ENCODE results near the gene ITPK1. TPM values are rescaled to one million over a fixed set of nuclear protein-coding genes. Genes with fewer than 3 reads are reported as not detected.

The ITPK1 gene
- total RNA-seq, 1 donor from 2014 or later, result 66.9 TPM

DNA sequence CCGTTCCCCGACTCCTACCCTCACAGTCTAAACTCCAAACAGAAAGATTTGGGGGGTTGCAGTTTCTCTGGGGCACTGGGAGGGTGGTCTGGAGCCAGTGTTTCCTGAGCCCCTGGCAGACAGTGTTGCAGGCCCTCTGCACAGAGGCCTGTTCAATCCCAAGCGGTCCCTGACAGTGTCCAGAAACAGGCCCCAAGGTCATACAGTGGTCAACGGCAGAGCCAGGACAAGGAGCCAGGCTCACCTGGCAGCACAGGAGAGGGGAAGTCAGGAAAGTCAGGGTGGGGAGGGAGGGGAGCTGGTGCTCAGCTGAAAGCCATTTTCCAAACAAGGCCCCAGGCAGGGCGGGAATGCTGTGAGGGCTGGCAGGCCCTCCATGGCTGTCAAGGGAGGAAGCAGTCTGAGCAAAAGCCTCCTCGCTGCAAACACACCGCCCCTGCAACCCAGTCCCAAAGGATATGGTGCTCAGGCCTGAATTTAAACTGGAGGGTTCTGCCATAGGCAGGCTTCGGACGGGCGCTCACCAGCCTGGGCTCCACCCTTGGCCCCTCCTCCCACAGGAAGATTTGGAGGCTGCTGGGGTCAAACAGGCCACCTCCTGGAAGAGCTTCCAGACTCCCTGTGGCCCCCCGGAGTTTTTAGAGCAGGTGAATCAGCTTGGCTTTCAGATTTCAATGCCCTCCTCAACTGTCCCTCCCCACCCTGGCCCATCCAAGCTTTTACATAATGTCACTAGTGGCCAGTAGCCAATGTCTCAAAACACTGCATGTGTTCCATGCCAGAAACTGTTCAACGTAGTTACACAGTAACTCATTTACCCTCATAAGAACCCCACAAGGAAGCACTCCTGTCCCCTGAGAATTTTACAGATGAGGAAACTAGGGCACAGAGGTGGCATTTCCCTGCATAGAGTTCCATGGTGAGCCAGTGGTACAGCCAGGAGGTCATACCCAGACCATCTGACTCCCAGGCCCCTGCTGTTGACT lies 151.3 kb downstream of the ITPK1 start:
- no peaks in the 10 kb centered on the region for H3K27me3 Mint-ChIP-seq (ENCODE audit: low read depth)
- H3K9me3 Mint-ChIP-seq, result peaks cover 4% of the 10 kb centered on the region
- no peak overlapping the region for H3K4me3 Mint-ChIP-seq (ENCODE audit: low read depth)
- DNase-seq (ENCODE audit: low spot score), result no peak
- no peaks in the 10 kb centered on the region for H3K4me1 Mint-ChIP-seq (ENCODE audit: low read depth)
- intact Hi-C loops (cut with micrococcal nuclease), result no loop called here
- no peak overlapping the region for H3K27ac Mint-ChIP-seq
- H3K36me3 Mint-ChIP-seq (ENCODE audit: low read depth), result peaks cover 3% of the 10 kb centered on the region

DNA sequence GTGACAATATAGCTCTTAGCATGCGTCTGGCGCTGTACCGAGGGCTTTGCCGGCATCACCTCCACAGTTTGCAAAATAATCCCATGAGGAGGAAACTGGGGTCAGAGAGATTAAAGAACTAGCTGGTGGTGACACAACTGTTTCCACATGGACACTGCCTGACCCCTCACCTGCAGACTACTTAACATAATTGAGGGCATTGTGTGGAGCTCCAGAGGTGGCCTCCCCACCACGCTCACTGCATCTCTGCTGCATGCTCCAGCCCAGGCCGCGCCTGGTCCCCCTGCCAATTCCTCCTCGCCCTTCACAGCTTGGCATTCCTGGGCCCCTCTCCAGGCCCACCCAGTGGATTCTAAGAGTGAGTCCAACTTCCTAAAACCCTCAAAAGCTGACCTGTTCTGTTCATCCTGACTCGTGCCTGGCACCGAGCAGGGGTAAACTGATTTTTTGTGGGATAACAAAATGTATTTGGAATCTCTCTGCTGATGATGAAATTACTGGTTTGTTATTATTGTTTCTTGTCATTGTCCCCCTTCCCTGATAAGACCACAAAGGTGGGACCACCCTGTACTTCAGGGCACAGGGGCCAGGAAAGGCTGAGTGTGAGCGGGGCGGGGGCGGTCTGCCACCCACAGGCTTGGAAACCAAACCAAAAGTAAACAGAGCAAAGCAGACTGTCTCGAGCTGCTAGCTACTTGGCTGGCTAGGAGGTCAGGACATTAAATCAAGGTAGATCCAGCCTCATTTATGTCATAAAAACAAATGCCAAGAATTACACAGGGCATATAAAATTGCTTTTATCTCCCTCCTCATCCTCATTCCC lies 152.2 kb downstream of the ITPK1 start:
- Mint-ChIP-seq H3K4me3 (ENCODE audit: low read depth) (no peak overlapping the region), H3K27ac (no peak overlapping the region), H3K4me1 (ENCODE audit: low read depth) (no peaks in the 10 kb centered on the region), H3K36me3 (ENCODE audit: low read depth) (peaks cover 3% of the 10 kb centered on the region), H3K9me3 (peaks cover 4% of the 10 kb centered on the region), H3K27me3 (ENCODE audit: low read depth) (no peaks in the 10 kb centered on the region)
- no peak for DNase-seq (ENCODE audit: low spot score)
- intact Hi-C loops (cut with micrococcal nuclease), result no loop called here

- Mint-ChIP-seq H3K9me3 (peaks cover 4% of the 10 kb centered on the region), H3K36me3 (ENCODE audit: low read depth) (peaks cover 3% of the 10 kb centered on the region), H3K27me3 (ENCODE audit: low read depth) (no peaks in the 10 kb centered on the region), H3K4me3 (ENCODE audit: low read depth) (no peak overlapping the region), H3K4me1 (ENCODE audit: low read depth) (no peaks in the 10 kb centered on the region), H3K27ac (no peak overlapping the region)
- intact Hi-C loops (cut with micrococcal nuclease), result no loop called here
- DNase-seq (ENCODE audit: low spot score), result no peak
Measured at GRCh38 chr14:92962831-92963095, 153.0 kb downstream of the ITPK1 start.

DNA sequence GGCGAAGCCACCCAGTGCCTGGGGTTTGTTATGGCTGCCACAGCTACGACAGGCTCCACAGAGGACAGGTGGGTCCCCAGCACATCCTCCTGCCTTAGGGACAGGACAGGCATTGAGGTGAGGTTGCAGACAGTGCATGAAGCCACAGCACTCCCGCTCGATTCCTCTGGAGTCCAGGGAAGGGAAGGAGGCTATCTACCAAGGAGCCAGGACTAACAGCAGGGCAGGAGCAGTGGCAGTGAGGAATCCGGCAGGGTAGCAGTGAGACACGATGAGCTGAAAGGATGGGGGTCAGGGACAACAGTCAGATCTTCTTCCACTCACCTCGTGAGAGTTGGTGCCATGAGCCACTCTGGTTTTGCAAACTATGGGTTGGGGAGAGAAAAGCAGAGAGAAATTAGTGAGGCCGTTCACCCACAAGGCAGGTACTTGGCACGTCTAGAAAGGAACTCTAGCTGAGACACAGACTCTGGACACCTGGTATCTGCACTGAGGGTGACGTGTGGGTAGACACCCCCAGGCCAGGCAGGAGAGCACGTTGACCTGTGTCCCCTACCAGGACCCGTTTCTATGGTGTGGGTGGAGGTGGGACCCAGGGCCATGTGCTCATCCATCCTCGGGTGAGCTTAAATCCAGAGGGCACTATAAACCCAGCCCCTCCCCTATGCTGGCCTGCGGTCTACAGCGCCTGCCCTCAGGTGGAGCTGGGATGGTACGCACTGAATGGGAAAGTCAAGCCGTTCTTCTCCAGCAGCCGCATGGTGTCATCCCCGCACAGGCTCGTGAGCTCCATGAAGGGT lies 153.5 kb downstream of the ITPK1 start:
- intact Hi-C loops (cut with micrococcal nuclease), result no loop called here
- no peaks in the 10 kb centered on the region for H3K9me3 Mint-ChIP-seq

DNA sequence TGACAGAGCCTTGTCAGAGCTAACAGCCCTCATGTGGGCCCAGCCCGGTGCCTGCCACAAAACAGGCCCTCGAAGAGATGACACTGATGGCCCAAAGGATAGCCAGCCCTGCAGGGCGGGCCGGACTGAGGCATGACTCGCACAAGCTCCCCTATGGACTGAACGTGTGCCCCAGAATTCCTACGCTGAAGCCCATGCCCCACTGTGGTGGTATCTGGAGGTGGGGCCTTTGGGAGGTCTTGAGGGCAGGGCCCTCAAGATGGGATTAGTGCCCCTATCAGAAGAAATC lies 154.2 kb downstream of the ITPK1 start:
- no peaks in the 10 kb centered on the region for H3K27me3 Mint-ChIP-seq (ENCODE audit: low read depth)
- H3K36me3 Mint-ChIP-seq (ENCODE audit: low read depth), result no peaks in the 10 kb centered on the region
- no peak for DNase-seq (ENCODE audit: low spot score)
- H3K4me3 Mint-ChIP-seq (ENCODE audit: low read depth), result no peak overlapping the region
- no peak overlapping the region for H3K27ac Mint-ChIP-seq
- no peaks in the 10 kb centered on the region for H3K9me3 Mint-ChIP-seq
- no peaks in the 10 kb centered on the region for H3K4me1 Mint-ChIP-seq (ENCODE audit: low read depth)
- intact Hi-C loops (cut with micrococcal nuclease), result no loop called here

More for the DNA sequence above, 153.5 kb downstream of the ITPK1 start:
- Mint-ChIP-seq H3K36me3 (ENCODE audit: low read depth) (no peaks in the 10 kb centered on the region), H3K4me1 (ENCODE audit: low read depth) (no peaks in the 10 kb centered on the region), H3K27me3 (ENCODE audit: low read depth) (no peaks in the 10 kb centered on the region), H3K4me3 (ENCODE audit: low read depth) (no peak overlapping the region), H3K27ac (no peak overlapping the region)
- no peak for DNase-seq (ENCODE audit: low spot score)

DNA sequence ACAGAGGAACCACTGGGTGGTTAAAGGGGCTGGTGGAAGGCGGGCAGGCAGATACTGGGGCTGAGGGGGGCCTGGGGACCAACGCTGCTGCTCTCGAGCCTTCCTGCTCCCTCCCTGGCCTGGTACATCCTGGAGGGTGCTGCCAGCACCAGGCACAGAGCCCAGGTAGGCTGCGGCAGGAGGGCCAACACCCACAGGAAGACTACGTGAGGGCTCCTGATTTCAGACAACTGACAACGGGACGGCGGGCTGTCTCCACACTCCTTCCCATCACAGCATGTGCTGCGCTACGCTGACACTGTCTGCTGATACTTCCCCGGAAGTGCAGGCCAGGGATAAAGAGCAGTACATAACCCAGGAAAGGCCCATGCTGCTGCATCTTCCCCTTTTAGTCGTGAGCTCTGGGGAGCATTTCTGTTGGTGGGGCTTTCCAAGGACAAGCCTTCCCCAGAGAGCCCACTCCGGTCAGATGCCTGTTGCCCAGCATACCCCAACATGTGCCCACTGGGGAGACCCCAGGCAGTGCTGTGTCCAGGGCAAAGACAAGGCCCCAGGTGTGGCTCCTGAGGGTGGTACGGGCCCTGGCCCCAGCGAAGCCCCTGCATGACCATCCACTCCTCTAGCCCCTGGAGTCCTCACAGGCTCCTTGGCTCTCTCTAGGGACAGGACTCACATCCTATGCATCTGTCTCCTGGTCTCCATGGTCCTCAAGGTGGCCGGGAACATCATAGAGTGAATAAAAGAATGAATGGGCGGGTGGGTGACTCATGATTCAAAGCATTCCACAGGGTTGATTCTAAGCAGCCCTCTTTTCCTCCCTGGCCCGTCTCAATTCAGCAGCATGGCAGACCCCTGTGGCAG lies 154.8 kb downstream of the ITPK1 start:
- Mint-ChIP-seq H3K4me3 (ENCODE audit: low read depth) (no peak overlapping the region), H3K27me3 (ENCODE audit: low read depth) (no peaks in the 10 kb centered on the region), H3K36me3 (ENCODE audit: low read depth) (no peaks in the 10 kb centered on the region), H3K9me3 (no peaks in the 10 kb centered on the region), H3K4me1 (ENCODE audit: low read depth) (no peaks in the 10 kb centered on the region), H3K27ac (no peak overlapping the region)
- intact Hi-C loops (cut with micrococcal nuclease), result no loop called here
- no peak for DNase-seq (ENCODE audit: low spot score)

- Mint-ChIP-seq H3K27ac (no peak overlapping the region), H3K27me3 (ENCODE audit: low read depth) (no peaks in the 10 kb centered on the region), H3K4me3 (ENCODE audit: low read depth) (no peak overlapping the region), H3K36me3 (ENCODE audit: low read depth) (no peaks in the 10 kb centered on the region), H3K4me1 (ENCODE audit: low read depth) (no peaks in the 10 kb centered on the region), H3K9me3 (no peaks in the 10 kb centered on the region)
- DNase-seq (ENCODE audit: low spot score), result no peak
- intact Hi-C loops (cut with micrococcal nuclease), result no loop called here
Measured at GRCh38 chr14:92959761-92960680, 155.7 kb downstream of the ITPK1 start.

- intact Hi-C loops (cut with micrococcal nuclease), result no loop called here
- no peaks in the 10 kb centered on the region for H3K27me3 Mint-ChIP-seq (ENCODE audit: low read depth)
- H3K4me1 Mint-ChIP-seq (ENCODE audit: low read depth), result no peaks in the 10 kb centered on the region
- no peaks in the 10 kb centered on the region for H3K36me3 Mint-ChIP-seq (ENCODE audit: low read depth)
- H3K4me3 Mint-ChIP-seq (ENCODE audit: low read depth), result no peak overlapping the region
- no peaks in the 10 kb centered on the region for H3K9me3 Mint-ChIP-seq
- H3K27ac Mint-ChIP-seq, result no peak overlapping the region
- no peak for DNase-seq (ENCODE audit: low spot score)
Measured at GRCh38 chr14:92959189-92959531, 156.6 kb downstream of the ITPK1 start.

DNA sequence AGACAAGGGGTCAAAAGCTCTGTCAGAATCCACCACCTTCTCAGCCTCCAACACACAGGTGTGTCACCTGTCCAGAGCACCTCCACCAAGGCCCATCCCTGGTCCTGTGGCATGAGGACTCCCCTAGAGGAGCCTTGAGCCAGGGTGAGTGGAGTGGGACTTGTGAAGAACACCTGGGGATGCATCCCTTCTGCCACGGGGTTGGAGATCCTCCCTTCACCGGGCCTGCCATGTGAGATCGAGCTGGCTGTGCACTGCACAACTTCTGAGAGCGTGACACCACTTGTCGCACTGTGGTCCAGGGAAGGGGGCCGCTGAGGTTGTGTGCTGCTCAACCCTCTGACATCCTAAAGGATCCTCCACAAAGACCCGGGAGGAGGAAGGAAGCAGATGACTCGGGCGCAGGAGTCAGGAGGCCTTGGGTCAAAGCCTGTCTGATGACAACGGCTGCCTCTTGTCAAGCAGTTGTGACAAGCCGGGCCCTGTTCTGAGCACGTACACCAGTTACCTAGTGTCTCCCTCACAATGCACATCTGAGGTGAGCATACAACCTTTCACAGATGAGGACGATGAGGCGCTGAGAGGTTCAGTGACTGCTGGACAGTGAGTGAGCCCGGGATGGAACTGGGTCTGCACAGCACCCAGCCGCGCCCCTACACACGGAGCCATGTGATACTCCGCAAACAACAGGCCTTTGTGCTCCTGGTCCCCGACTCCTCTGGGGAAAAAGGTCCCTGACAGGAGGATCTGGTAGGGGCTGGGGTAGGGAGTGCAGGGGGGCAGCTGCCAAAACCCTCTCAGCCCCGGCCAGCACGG lies 157.1 kb downstream of the ITPK1 start:
- DNase-seq (ENCODE audit: low spot score), result no peak
- intact Hi-C loops (cut with micrococcal nuclease), result no loop called here
- Mint-ChIP-seq H3K27ac (no peak overlapping the region), H3K36me3 (ENCODE audit: low read depth) (no peaks in the 10 kb centered on the region), H3K27me3 (ENCODE audit: low read depth) (no peaks in the 10 kb centered on the region), H3K4me3 (ENCODE audit: low read depth) (no peak overlapping the region), H3K4me1 (ENCODE audit: low read depth) (no peaks in the 10 kb centered on the region), H3K9me3 (no peaks in the 10 kb centered on the region)

GRCh38 chr14:92956961-92957360 lies 158.8 kb downstream of the ITPK1 start:
- no peak overlapping the region for H3K27ac Mint-ChIP-seq
- no peak for DNase-seq (ENCODE audit: low spot score)
- H3K36me3 Mint-ChIP-seq (ENCODE audit: low read depth), result peaks cover 1% of the 10 kb centered on the region
- no peak overlapping the region for H3K4me3 Mint-ChIP-seq (ENCODE audit: low read depth)
- H3K9me3 Mint-ChIP-seq, result no peaks in the 10 kb centered on the region
- intact Hi-C loops (cut with micrococcal nuclease), result no loop called here
- H3K4me1 Mint-ChIP-seq (ENCODE audit: low read depth), result peaks cover 2% of the 10 kb centered on the region
- no peaks in the 10 kb centered on the region for H3K27me3 Mint-ChIP-seq (ENCODE audit: low read depth)

GRCh38 chr14:92955381-92955780 lies 160.3 kb downstream of the ITPK1 start:
- Mint-ChIP-seq H3K36me3 (ENCODE audit: low read depth) (peaks cover 4% of the 10 kb centered on the region), H3K4me3 (ENCODE audit: low read depth) (no peak overlapping the region), H3K4me1 (ENCODE audit: low read depth) (peaks cover 3% of the 10 kb centered on the region), H3K9me3 (no peaks in the 10 kb centered on the region), H3K27me3 (ENCODE audit: low read depth) (no peaks in the 10 kb centered on the region), H3K27ac (no peak overlapping the region)
- intact Hi-C loops (cut with micrococcal nuclease), result no loop called here
- DNase-seq (ENCODE audit: low spot score), result no peak

Measured in activated T-helper 2 cell treated with anti-CD3 and anti-CD28 coated beads, Interferon-gamma antibody, Interleukin-2, Interleukin-4, amounts not matched to agents 10 μg/mL and 5 μg/mL and 100 μg/mL, durations not matched to agents 14 hours and 24 hours and 36 hours (primary cell).